Measurements from ENCODE around the gene SUN5.

- TF ChIP-seq CTCF (IDR thresholded peaks at IDR 0.05; ENCODE audit: low read depth, low read length, missing input control) (no peak), MAX (IDR thresholded peaks at IDR 0.05) (no peak), RAD21 (IDR thresholded peaks at IDR 0.05) (no peak), YY1 (IDR thresholded peaks at IDR 0.05) (no peak), GABPA (IDR thresholded peaks at IDR 0.05 in 1 of 2, conservative IDR thresholded peaks at IDR 0.05 in 1 of 2) (no peak), HNF4A (conservative IDR thresholded peaks at IDR 0.05) (no peak), FOXA1 (IDR thresholded peaks at IDR 0.05) (no peak)
Observed at GRCh38 chr20:32963176-32963575, 41.1 kb downstream of the SUN5 start.
